A549 (cell line): ENCODE measurements around the gene CAMTA1. TPM values are rescaled to one million over a fixed set of nuclear protein-coding genes. Genes with fewer than 3 reads are reported as not detected.

Experiments
- ATAC-seq, 2 experiments: fragments of 200-7000 bp in 1 of 2; fragments of >200 bp in 1 of 2; cut with Nextera tagmentation in 1 of 2; cut with Tn5 transposase in 1 of 2; 3 replicates each; pipeline versions ENCODE4 v1.8.0 to v1.9.1; 2018 to 2020; ENCODE audit warnings: mild to moderate bottlenecking in 1 of 2, moderate library complexity in 1 of 2
- CTCF ChIA-PET: fragments of 300-600 bp; sonication (Branson Sonifier 250); formaldehyde crosslinking; extraction: SDS; loops from one replicate; lab custom pipeline; 2021; ENCODE audit warnings: antibody characterized with exemption, inconsistent platforms; lab: Yijun Ruan, JAX
- POLR2A ChIA-PET: fragments of 350-600 bp; formaldehyde crosslinking; extraction: SDS; loops from one replicate; lab custom pipeline; 2021; ENCODE audit warnings: antibody characterized with exemption, inconsistent platforms; lab: Yijun Ruan, JAX
- DNase-seq, 2 experiments: peaks; one replicate each; pipeline versions ENCODE4 v3.0.0 to v3.0.0-alpha.2; 2011 to 2016; ENCODE audit warnings: low read depth in 1 of 2, low spot score in 1 of 2
- FAIRE-seq: peaks from 2 replicates; lab custom pipeline; 2011; peaks lifted over from hg19 to GRCh38; lab: Jason Lieb, UNC
- H3K27ac ChIP-seq, 2 experiments: fragments of >200 bp; sonication (Bioruptor Twin); formaldehyde crosslinking; 3 replicates each; pipeline ENCODE4 v1.5.1; 2016 to 2017
- H3K4me1 ChIP-seq: fragments of >200 bp; sonication (Bioruptor Twin); formaldehyde crosslinking; 3 replicates; pipeline ENCODE4 v1.6.1; 2016
- H3K4me2 ChIP-seq: fragments of >200 bp; sonication (Bioruptor Twin); formaldehyde crosslinking; 3 replicates; pipeline ENCODE4 v1.6.1; 2016
- H3K4me3 ChIP-seq: fragments of >200 bp; sonication (Bioruptor Twin); formaldehyde crosslinking; 3 replicates; pipeline ENCODE4 v1.5.1; 2016
- H3K9me3 ChIP-seq: fragments of >200 bp; sonication (Bioruptor Twin); formaldehyde crosslinking; 3 replicates; pipeline ENCODE4 v1.6.1; 2016
- ATOH8 ChIP-seq: fragments of 250-450 bp; sonication (Bioruptor Pico); IDR thresholded peaks from 2 replicates; pipeline ENCODE4 v1.5.0; 2020; ENCODE audit warnings: low read depth, mild to moderate bottlenecking, moderate library complexity
- CEBPB ChIP-seq, 2 experiments: fragments of >200 bp in 1 of 2; sonication (Bioruptor Twin) in 1 of 2; formaldehyde crosslinking in 1 of 2; IDR thresholded peaks; 2 replicates each; pipeline ENCODE4 v1.6.1; 2012 to 2016
- CHD4 ChIP-seq: fragments of 200-600 bp; sonication (generic); IDR thresholded peaks from 2 replicates; pipeline ENCODE4 v1.6.1; 2016; ENCODE audit warnings: antibody characterized with exemption, mild to moderate bottlenecking, borderline replicate concordance
- FOSB ChIP-seq: fragments of 250-450 bp; sonication (Bioruptor Pico); IDR thresholded peaks from 2 replicates; pipeline ENCODE4 v1.5.0; 2020; ENCODE audit warnings: mild to moderate bottlenecking, moderate library complexity
- FOSL2 ChIP-seq, 2 experiments: fragments of 450-650 bp in 1 of 2; fragments of >200 bp in 1 of 2; sonication (Bioruptor Twin) in 1 of 2; formaldehyde crosslinking; IDR thresholded peaks; 2 replicates each; pipeline versions ENCODE4 v1.5.0 to v1.6.1; 2016 to 2020; ENCODE audit warnings: mild to moderate bottlenecking in 1 of 2, moderate library complexity in 1 of 2
- HES2 ChIP-seq: fragments of >200 bp; sonication (Bioruptor Twin); formaldehyde crosslinking; IDR thresholded peaks from 2 replicates; pipeline ENCODE4 v1.6.1; 2016
- HEYL ChIP-seq: fragments of 250-450 bp; sonication (Bioruptor Pico); IDR thresholded peaks from 2 replicates; pipeline ENCODE4 v1.8.0; 2021; ENCODE audit warnings: mild to moderate bottlenecking, moderate library complexity
- HMGXB4 ChIP-seq: fragments of 250-450 bp; sonication (Bioruptor Pico); IDR thresholded peaks from 2 replicates; pipeline ENCODE4 v1.5.0; 2021; ENCODE audit warnings: mild to moderate bottlenecking, moderate library complexity, borderline replicate concordance
- HOXB5 ChIP-seq: fragments of 250-450 bp; sonication (Bioruptor Pico); IDR thresholded peaks from 2 replicates; pipeline ENCODE4 v1.5.0; 2020; ENCODE audit warnings: mild to moderate bottlenecking, moderate library complexity
- JUN ChIP-seq, 2 experiments: fragments of >200 bp; sonication (Bioruptor Twin); formaldehyde crosslinking; IDR thresholded peaks; 2 replicates in 1 of 2; 3 replicates in 1 of 2; pipeline ENCODE4 v1.6.1; 2016 to 2017
- KDM5A ChIP-seq: fragments of 200-600 bp; sonication (generic); IDR thresholded peaks from 2 replicates; pipeline ENCODE4 v1.6.1; 2016; ENCODE audit warnings: antibody characterized with exemption, mild to moderate bottlenecking
- MAX ChIP-seq: IDR thresholded peaks from 2 replicates; pipeline ENCODE4 v1.6.1; 2012
- MAZ ChIP-seq: fragments of 150-350 bp; IDR thresholded peaks from 2 replicates; pipeline ENCODE4 v1.6.1; 2014; ENCODE audit warnings: antibody characterized with exemption, low read depth, low read length, borderline replicate concordance
- NR3C1 ChIP-seq: fragments of >200 bp; sonication (Bioruptor Twin); formaldehyde crosslinking; IDR thresholded peaks from 3 replicates; pipeline ENCODE4 v1.6.1; 2017
- PBX3 ChIP-seq: IDR thresholded peaks from 2 replicates; pipeline ENCODE4 v1.6.1; 2012
- RARB ChIP-seq: fragments of 250-450 bp; sonication (Bioruptor Pico); IDR thresholded peaks from 2 replicates; pipeline ENCODE4 v1.8.0; 2021; ENCODE audit warnings: mild to moderate bottlenecking, moderate library complexity
- ZFP36 ChIP-seq: fragments of 450-650 bp; IDR thresholded peaks from 2 replicates; pipeline ENCODE4 v1.6.1; 2014; ENCODE audit warnings: borderline replicate concordance; ENCODE audit not compliant: partially characterized antibody
- ZSCAN20 ChIP-seq: fragments of 250-450 bp; sonication (Bioruptor Pico); IDR thresholded peaks from 2 replicates; pipeline ENCODE4 v1.8.0; 2022; ENCODE audit warnings: mild to moderate bottlenecking, moderate library complexity
- WGBS: methylation state at CpG from one replicate; pipeline ENCODE4 v1.1.6; 2017; ENCODE audit errors: missing lambda C conversion rate; 5-methylcytosine and 5-hydroxymethylcytosine counted together
- polyA plus RNA-seq, 4 experiments: library from polyadenylated mRNA; depleted of rRNA in 3 of 4; stranded (reverse); fragments of >200 nt; fragmentation: RNase III in 1 of 4; extraction: RNeasy Plus Mini Kit Qiagen cat#74134 plus additional on column Dnase treatment in 1 of 4; gene quantifications; 2 replicates in 3 of 4; 3 replicates in 1 of 4; pipeline ENCODE4 v1.2.3, GENCODE V29; 2011 to 2017

The CAMTA1 gene
- polyA plus RNA-seq, 2 of the 4 experiments (the other 2 are of a cell fraction), result 58.8 to 75.0 TPM

GRCh38 chr1:7252411-7253117 is 467.3 kb downstream of the CAMTA1 start:
- TF ChIP-seq KDM5A (no peak), RARB (CRISPR knock-in tag) (no peak)
- Histone ChIP-seq H3K9me3 (no peaks in the 10 kb centered on the region), H3K27ac (peak overlapping the region in 1 of 2 experiments; percentile 64; a peak in 3 of 6 replicates), H3K4me2 (no peak overlapping the region), H3K4me3 (no peak overlapping the region), H3K4me1 (peaks cover 12% of the 10 kb centered on the region)
- ChIA-PET POLR2A (no interaction called here), CTCF (interaction anchor here (1.6 kb wide), 1 partner anchor 182 kb away, joined by 7 read pairs; no protein-coding TSS in a partner anchor)
- 90% methylated on average over 12 of the region's 12 CpGs for WGBS
- DNase-seq (no peak), FAIRE-seq (no peak), ATAC-seq (no peak)

GRCh38 chr1:7253118-7253480 is 467.8 kb downstream of the CAMTA1 start:
- Histone ChIP-seq H3K4me1 (peaks cover 12% of the 10 kb centered on the region), H3K4me3 (no peak overlapping the region), H3K9me3 (no peaks in the 10 kb centered on the region), H3K4me2 (no peak overlapping the region), H3K27ac (peak overlapping the region in 1 of 2 experiments; percentile 64; a peak in 3 of 6 replicates)
- ATAC-seq, result no peak
- no peak for TF ChIP-seq HOXB5 (CRISPR knock-in tag)
- no peak for TF ChIP-seq FOSB (CRISPR knock-in tag)
- no peak for TF ChIP-seq CEBPB (IDR thresholded peaks at IDR 0.05)
- TF ChIP-seq FOSL2 (IDR thresholded peaks at IDR 0.05), result no peak
- no peak for TF ChIP-seq FOSL2 (CRISPR knock-in tag; IDR thresholded peaks at IDR 0.05)
- no peak for TF ChIP-seq NR3C1
- TF ChIP-seq CHD4, result no peak
- no peak for TF ChIP-seq MAX
- no peak for TF ChIP-seq MAZ
- no peak for TF ChIP-seq ATOH8 (CRISPR knock-in tag)
- TF ChIP-seq ZSCAN20 (CRISPR knock-in tag), result no peak
- no peak for TF ChIP-seq HES2
- no peak for TF ChIP-seq JUN (IDR thresholded peaks at IDR 0.05)
- no peak for TF ChIP-seq KDM5A
- no peak for TF ChIP-seq HMGXB4
- no peak for TF ChIP-seq HEYL (CRISPR knock-in tag)
- no peak for TF ChIP-seq PBX3
- no peak for TF ChIP-seq ZFP36
- 98% methylated on average over 4 of the region's 4 CpGs for WGBS
- DNase-seq, result no peak
- FAIRE-seq, result no peak
- CTCF ChIA-PET, result interaction anchor here (1.6 kb wide), 1 partner anchor 183 kb away, joined by 7 read pairs; no protein-coding TSS in a partner anchor
- POLR2A ChIA-PET, result no interaction called here
